B cell (primary cell): ENCODE measurements around the gene ANTXR1. TPM values are rescaled to one million over a fixed set of nuclear protein-coding genes. Genes with fewer than 3 reads are reported as not detected.

Experiments used
- ATAC-seq: fragments of 200-7000 bp; cut with Tn5 transposase; one replicate; pipeline ENCODE4 v1.10.0; 2021; ENCODE audit warnings: low read depth, mild to moderate bottlenecking, moderate number of reproducible peaks, moderate library complexity
- CTCF ChIA-PET: fragments of 350-600 bp; sonication (Branson Sonifier 250); formaldehyde crosslinking; loops from one replicate; lab custom pipeline; 2021; ENCODE audit warnings: antibody characterized with exemption, inconsistent platforms; lab: Charles Lee
- POLR2A ChIA-PET: fragments of 350-600 bp; sonication (Branson Sonifier 250); formaldehyde crosslinking; loops from one replicate; lab custom pipeline; 2021; ENCODE audit warnings: antibody characterized with exemption; lab: Charles Lee
- DNase-seq: peaks from one replicate; pipeline ENCODE4 v3.0.0; 2013
- H2AFZ ChIP-seq: 2 replicates; pipeline ENCODE4 v1.6.1; 2012; ENCODE audit warnings: mild to moderate bottlenecking, low read depth, low read length; ENCODE audit not compliant: insufficient read depth, poor library complexity, severe bottlenecking
- H3K27ac ChIP-seq, 2 donors: 1 replicate in 1 of 2; 2 replicates in 1 of 2; pipeline ENCODE4 v1.5.1; 2012 to 2013; ENCODE audit warnings: low read length in 2 of 2, mild to moderate bottlenecking in 2 of 2, moderate library complexity in 1 of 2
- H3K27me3 ChIP-seq, 4 experiments: fragments of 200-600 bp in 1 of 4; sonication (generic) in 1 of 4; replicated peaks in 1 of 4; 1 replicate in 2 of 4; 2 replicates in 2 of 4; pipeline versions ENCODE4 v1.6.1 to v1.7.0; 2013 to 2016; ENCODE audit warnings: low read length in 3 of 4, mild to moderate bottlenecking in 2 of 4, mixed read lengths in 1 of 4, moderate library complexity in 1 of 4; ENCODE audit not compliant: insufficient read depth in 4 of 4, control insufficient read depth in 3 of 4; ENCODE audit errors: control extremely low read depth in 1 of 4
- H3K36me3 ChIP-seq, 2 experiments: replicated peaks in 1 of 2; 1 replicate in 1 of 2; 2 replicates in 1 of 2; pipeline versions ENCODE4 v1.6.1 to v1.7.1; 2013; ENCODE audit warnings: low read length in 1 of 2; ENCODE audit not compliant: insufficient read depth in 2 of 2, control insufficient read depth in 1 of 2; ENCODE audit errors: control extremely low read depth in 1 of 2, extremely low read depth in 1 of 2
- H3K4me1 ChIP-seq, 2 donors: fragments of 200-600 bp in 1 of 2; sonication (generic) in 1 of 2; 1 replicate in 1 of 2; 2 replicates in 1 of 2; pipeline versions ENCODE4 v1.5.1 to v1.6.1; 2013 to 2017; ENCODE audit warnings: low read length in 2 of 2; ENCODE audit not compliant: control insufficient read depth in 2 of 2, insufficient read depth in 2 of 2
- H3K4me2 ChIP-seq: replicated peaks from 2 replicates; pipeline ENCODE3; 2012; ENCODE audit warnings: mild to moderate bottlenecking, low read depth, low read length; ENCODE audit not compliant: poor library complexity, severe bottlenecking
- H3K4me3 ChIP-seq, 5 experiments: fragments of 200-600 bp in 1 of 5; sonication (generic) in 1 of 5; 1 replicate in 3 of 5; 2 replicates in 2 of 5; pipeline versions ENCODE4 v1.5.1 to v1.7.0; 2011 to 2016; ENCODE audit warnings: low read length in 4 of 5, mild to moderate bottlenecking in 4 of 5, low read depth in 2 of 5, control low read depth in 1 of 5, moderate library complexity in 1 of 5; ENCODE audit not compliant: insufficient read depth in 1 of 5; ENCODE audit errors: control extremely low read depth in 1 of 5, extremely low read depth in 1 of 5
- H3K79me2 ChIP-seq: fragments of 200-600 bp; sonication (generic); one replicate; pipeline ENCODE4 v1.6.0; 2016; ENCODE audit warnings: low read length; ENCODE audit not compliant: control insufficient read depth, insufficient read depth
- H3K9ac ChIP-seq: fragments of 200-600 bp; sonication (generic); 2 replicates; pipeline ENCODE4 v1.6.1; 2017; ENCODE audit warnings: mild to moderate bottlenecking, low read length, moderate library complexity
- H3K9me3 ChIP-seq, 3 donors: one replicate each; pipeline versions ENCODE4 v1.6.1 to v1.7.1; 2013; ENCODE audit warnings: low read length in 2 of 3; ENCODE audit not compliant: control insufficient read depth in 2 of 3, insufficient read depth in 1 of 3; ENCODE audit errors: control extremely low read depth in 1 of 3
- H4K20me1 ChIP-seq: 2 replicates; pipeline ENCODE4 v1.6.0; 2012; ENCODE audit warnings: mild to moderate bottlenecking, low read length; ENCODE audit not compliant: insufficient read depth, control insufficient read depth, poor library complexity, severe bottlenecking
- H3K27ac Mint-ChIP-seq: one replicate; pipeline ENCODE4 v1.8.0; 2021; ENCODE audit warnings: mixed read lengths
- H3K27me3 Mint-ChIP-seq: one replicate; pipeline ENCODE4 v1.8.0; 2021; ENCODE audit warnings: mixed read lengths
- H3K4me1 Mint-ChIP-seq: one replicate; pipeline ENCODE4 v1.8.0; 2021; ENCODE audit warnings: mixed read lengths
- H3K4me3 Mint-ChIP-seq: one replicate; pipeline ENCODE4 v1.8.0; 2021; ENCODE audit warnings: mixed read lengths
- H3K9me3 Mint-ChIP-seq: one replicate; pipeline ENCODE4 v1.8.0; 2022; ENCODE audit warnings: mixed read lengths; ENCODE audit not compliant: insufficient read depth
- CTCF ChIP-seq: fragments of 200-600 bp; IDR thresholded peaks from one replicate; pipeline ENCODE4 v1.8.0; 2022; ENCODE audit warnings: antibody characterized with exemption, mild to moderate bottlenecking
- EZH2 ChIP-seq: IDR thresholded peaks from 2 replicates; pipeline ENCODE4 v1.6.1; 2012; ENCODE audit warnings: borderline replicate concordance, low read depth, mild to moderate bottlenecking, moderate library complexity, low read length; ENCODE audit not compliant: insufficient read depth, poor library complexity, severe bottlenecking
- WGBS: methylation state at CpG from one replicate; pipeline ENCODE4 v1.1.5; 2013; ENCODE audit warnings: missing lambda C conversion rate; ENCODE audit not compliant: insufficient coverage; 5-methylcytosine and 5-hydroxymethylcytosine counted together
- intact Hi-C: fragments of 100-400 bp; cut with micrococcal nuclease; formaldehyde crosslinking; loops from one replicate; pipeline ENCODE4 v1.10.0; 2022
- polyA plus RNA-seq: library from polyadenylated mRNA; depleted of rRNA; stranded (reverse); fragments of >200 nt; gene quantifications from 2 replicates; pipeline ENCODE4 v1.2.3, GENCODE V29; 2012
- total RNA-seq, 2 donors: library from RNA; stranded (reverse); fragments of 120-200 nt in 1 of 2; gene quantifications; 1 replicate in 1 of 2; 2 replicates in 1 of 2; pipeline versions ENCODE4 v1.2.3 to v1.2.4, GENCODE V29; 2013 to 2022

Gene ANTXR1
- total and polyA plus RNA-seq, 2 donors (not counting 1 experiment from before 2014, with no cell fraction given) = not detected

GRCh38 chr2:69221512-69221911 is 208.5 kb downstream of the ANTXR1 start:
- no peak overlapping the region for H3K27ac ChIP-seq
- H3K4me2 ChIP-seq = no peak overlapping the region
- no peaks in the 10 kb centered on the region for H3K4me1 ChIP-seq
- H3K4me1 Mint-ChIP-seq = no peaks in the 10 kb centered on the region
- H3K9ac ChIP-seq = no peak overlapping the region
- peaks cover 24% of the 10 kb centered on the region for H3K27me3 Mint-ChIP-seq
- ATAC-seq (no peak), DNase-seq (no peak)
- TF ChIP-seq CTCF (no peak), EZH2 (no peak)
- intact Hi-C loops = no loop called here
- no peaks in the 10 kb centered on the region for H4K20me1 ChIP-seq
- ChIA-PET POLR2A (no interaction called here), CTCF (no interaction called here)
- H3K27ac Mint-ChIP-seq = no peak overlapping the region
- peaks cover 0 to 6% (median 0%) of the 10 kb centered on the region in 4 experiments for H3K27me3 ChIP-seq
- no peaks in the 10 kb centered on the region for H3K9me3 Mint-ChIP-seq
- no peaks in the 10 kb centered on the region for H3K9me3 ChIP-seq
- H3K36me3 ChIP-seq = no peaks in the 10 kb centered on the region
- H3K4me3 Mint-ChIP-seq = no peak overlapping the region
- no peak overlapping the region for H3K4me3 ChIP-seq
- H3K79me2 ChIP-seq = no peaks in the 10 kb centered on the region
- H2AFZ ChIP-seq = no peak overlapping the region

GRCh38 chr2:69221960-69222751 is 209.2 kb downstream of the ANTXR1 start:
- Histone ChIP-seq H3K4me1 (no peaks in the 10 kb centered on the region), H3K4me2 (no peak overlapping the region), H3K79me2 (no peaks in the 10 kb centered on the region), H3K9me3 (no peaks in the 10 kb centered on the region), H2AFZ (no peak overlapping the region), H3K36me3 (no peaks in the 10 kb centered on the region), H3K27ac (no peak overlapping the region), H3K4me3 (no peak overlapping the region), H4K20me1 (no peaks in the 10 kb centered on the region), H3K9ac (no peak overlapping the region), H3K27me3 (peaks cover 0 to 6% (median 0%) of the 10 kb centered on the region in 4 experiments)
- ChIA-PET POLR2A (no interaction called here), CTCF (no interaction called here)
- Mint-ChIP-seq H3K4me3 (no peak overlapping the region), H3K27ac (no peak overlapping the region), H3K4me1 (no peaks in the 10 kb centered on the region), H3K9me3 (no peaks in the 10 kb centered on the region), H3K27me3 (peaks cover 24% of the 10 kb centered on the region)
- ATAC-seq (no peak), DNase-seq (no peak)
- WGBS = 100% methylated on average over 4 of the region's 6 CpGs
- TF ChIP-seq EZH2 (no peak), CTCF (no peak)
- intact Hi-C loops = no loop called here
